A549 (cell line): ENCODE data around the gene GRID2.
"Not testable (repeated sequence)": the region's sequence is repeated elsewhere in the genome, so short reads cannot be mapped to it uniquely, and the experiment has no call there.

ENCODE experiments used
- ESRRA ChIP-seq: fragments of 150-350 bp; IDR thresholded peaks from 2 replicates; pipeline ENCODE4 v1.6.1; 2014; ENCODE audit warnings: mild to moderate bottlenecking, low read length, borderline replicate concordance
- TF ChIP-seq, protein P1 (sequence below): IDR thresholded peaks from 2 replicates; pipeline ENCODE4 v1.6.1; 2012
- TF ChIP-seq, protein P2 (sequence below): fragments of >200 bp; sonication (Bioruptor Twin); formaldehyde crosslinking; IDR thresholded peaks from 3 replicates; pipeline ENCODE4 v1.5.1; 2016

DNA sequence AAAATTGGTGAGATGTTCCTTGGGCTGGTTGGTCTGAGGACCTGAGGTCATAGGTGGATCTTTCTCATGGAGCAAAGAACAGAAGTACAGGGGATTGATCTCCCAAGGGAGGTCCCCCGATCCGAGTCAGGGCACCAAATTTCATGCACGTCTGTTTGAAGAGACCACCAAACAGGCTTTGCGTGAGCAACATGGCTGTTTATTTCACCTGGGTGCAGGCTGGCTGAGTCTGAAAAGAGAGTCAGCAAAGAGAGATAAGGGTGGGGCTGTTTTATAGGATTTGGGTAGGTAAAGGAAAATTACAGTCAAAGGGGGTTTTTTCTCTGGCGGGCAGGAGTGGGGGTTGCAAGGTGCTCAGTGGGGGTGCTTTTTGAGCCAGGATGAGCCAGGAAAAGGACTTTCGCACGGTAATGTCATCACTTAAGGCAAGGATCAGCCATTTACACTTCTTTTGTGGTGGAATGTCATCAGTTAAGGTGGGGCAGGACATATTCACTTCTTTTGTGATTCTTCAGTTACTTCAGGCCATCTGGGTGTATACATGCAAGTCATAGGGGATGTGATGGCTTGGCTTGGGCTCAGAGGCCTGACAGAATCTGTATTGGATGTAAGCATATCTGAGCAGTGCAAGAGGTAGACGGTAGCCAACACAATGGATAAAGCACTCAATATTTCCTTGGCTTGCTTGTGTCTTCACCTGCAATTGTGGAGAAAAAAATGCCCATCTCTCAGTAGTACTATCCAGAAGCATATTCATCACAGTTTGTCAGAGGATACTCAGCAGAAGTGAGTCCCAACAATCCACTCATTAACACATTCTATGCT, 26.5 kb upstream of the GRID2 start:
- not testable (repeated sequence) for TF ChIP-seq ESRRA
- TF ChIP-seq, protein P1, sequence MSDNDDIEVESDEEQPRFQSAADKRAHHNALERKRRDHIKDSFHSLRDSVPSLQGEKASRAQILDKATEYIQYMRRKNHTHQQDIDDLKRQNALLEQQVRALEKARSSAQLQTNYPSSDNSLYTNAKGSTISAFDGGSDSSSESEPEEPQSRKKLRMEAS = not testable (repeated sequence)
- TF ChIP-seq, protein P2, sequence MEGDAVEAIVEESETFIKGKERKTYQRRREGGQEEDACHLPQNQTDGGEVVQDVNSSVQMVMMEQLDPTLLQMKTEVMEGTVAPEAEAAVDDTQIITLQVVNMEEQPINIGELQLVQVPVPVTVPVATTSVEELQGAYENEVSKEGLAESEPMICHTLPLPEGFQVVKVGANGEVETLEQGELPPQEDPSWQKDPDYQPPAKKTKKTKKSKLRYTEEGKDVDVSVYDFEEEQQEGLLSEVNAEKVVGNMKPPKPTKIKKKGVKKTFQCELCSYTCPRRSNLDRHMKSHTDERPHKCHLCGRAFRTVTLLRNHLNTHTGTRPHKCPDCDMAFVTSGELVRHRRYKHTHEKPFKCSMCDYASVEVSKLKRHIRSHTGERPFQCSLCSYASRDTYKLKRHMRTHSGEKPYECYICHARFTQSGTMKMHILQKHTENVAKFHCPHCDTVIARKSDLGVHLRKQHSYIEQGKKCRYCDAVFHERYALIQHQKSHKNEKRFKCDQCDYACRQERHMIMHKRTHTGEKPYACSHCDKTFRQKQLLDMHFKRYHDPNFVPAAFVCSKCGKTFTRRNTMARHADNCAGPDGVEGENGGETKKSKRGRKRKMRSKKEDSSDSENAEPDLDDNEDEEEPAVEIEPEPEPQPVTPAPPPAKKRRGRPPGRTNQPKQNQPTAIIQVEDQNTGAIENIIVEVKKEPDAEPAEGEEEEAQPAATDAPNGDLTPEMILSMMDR = not testable (repeated sequence)
